GM18519 (cell line): ENCODE measurements around the gene NFKB1.

Source experiments
- ATAC-seq: cut with Tn5 transposase; IDR thresholded peaks from one replicate; pipeline ENCODE4 v1.9.1; 2021; ENCODE audit warnings: mild to moderate bottlenecking, moderate library complexity; ENCODE audit not compliant: unreplicated experiment, low FRiP score

The NFKB1 gene

DNA sequence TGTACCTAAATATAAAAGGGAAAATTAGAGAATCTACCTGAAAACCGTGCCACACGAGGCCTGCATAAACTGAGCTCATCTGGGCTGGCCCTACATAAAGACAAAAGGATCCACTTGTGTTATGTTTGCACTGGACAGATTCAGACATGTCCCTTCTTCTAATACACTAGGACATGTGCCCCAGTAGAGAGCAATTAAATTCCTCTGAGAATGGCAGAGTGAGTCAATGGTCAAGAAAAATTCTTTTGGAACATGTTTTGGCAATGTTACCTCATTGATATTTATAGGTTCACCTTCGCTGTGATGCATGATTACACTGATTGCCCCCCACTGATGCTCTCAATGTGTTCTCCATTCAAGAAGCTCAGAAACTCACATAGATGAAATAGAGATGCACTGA is 164.4 kb downstream of the NFKB1 start:
- ATAC-seq, result no peak
